HEK293 (cell line): Measurements from ENCODE around the gene HEG1.

ENCODE experiments used
- CTCF ChIA-PET: fragments of 350-600 bp; formaldehyde crosslinking; extraction: SDS; loops from one replicate; lab custom pipeline; 2021; ENCODE audit warnings: antibody characterized with exemption; lab: Yijun Ruan, JAX
- POLR2A ChIA-PET: fragments of 300-600 bp; formaldehyde crosslinking; extraction: SDS; loops from one replicate; lab custom pipeline; 2020; ENCODE audit warnings: antibody characterized with exemption, inconsistent platforms; lab: Yijun Ruan, JAX
- H3K27ac ChIP-seq: fragments of 200-500 bp; sonication (Bioruptor generic); 2 replicates; pipeline ENCODE4 v1.5.1; 2014; ENCODE audit warnings: low read depth, low read length, control low read depth, inconsistent platforms; ENCODE audit errors: extremely low read depth
- H3K36me3 ChIP-seq, 2 experiments: fragments of 200-500 bp in 1 of 2; sonication (Bioruptor generic) in 1 of 2; 1 replicate in 1 of 2; 2 replicates in 1 of 2; pipeline ENCODE4 v1.5.1; 2014 to 2017; ENCODE audit warnings: inconsistent platforms in 2 of 2, low read length in 2 of 2; ENCODE audit not compliant: control insufficient read depth in 2 of 2, insufficient read depth in 1 of 2
- H3K4me1 ChIP-seq: fragments of 200-500 bp; sonication (Bioruptor generic); 2 replicates; pipeline ENCODE4 v1.5.1; 2014; ENCODE audit warnings: mild to moderate bottlenecking, low read length, inconsistent platforms; ENCODE audit not compliant: control insufficient read depth, insufficient read depth
- H3K4me3 ChIP-seq: 2 replicates; pipeline ENCODE4 v1.5.1; 2011; ENCODE audit warnings: low read depth, mild to moderate bottlenecking, control low read depth, low read length, moderate library complexity
- H3K9me3 ChIP-seq: fragments of 200-500 bp; sonication (Bioruptor generic); 2 replicates; pipeline ENCODE4 v1.5.1; 2014; ENCODE audit warnings: low read depth, low read length, inconsistent platforms; ENCODE audit not compliant: control insufficient read depth, insufficient read depth
- BCL11A ChIP-seq: fragments of 450-650 bp; formaldehyde crosslinking; IDR thresholded peaks from 2 replicates; pipeline ENCODE4 v1.5.1; 2016; ENCODE audit warnings: low read depth, missing biosample characterization, missing genetic modification characterization
- GLIS1 ChIP-seq: fragments of 450-650 bp; formaldehyde crosslinking; IDR thresholded peaks from 2 replicates; pipeline ENCODE4 v1.5.1; 2016; ENCODE audit warnings: missing biosample characterization, missing genetic modification characterization
- PATZ1 ChIP-seq: fragments of 450-650 bp; formaldehyde crosslinking; IDR thresholded peaks from 2 replicates; pipeline ENCODE4 v1.5.1; 2016; ENCODE audit warnings: missing biosample characterization, missing genetic modification characterization
- SP3 ChIP-seq: fragments of 450-650 bp; formaldehyde crosslinking; IDR thresholded peaks from 2 replicates; pipeline ENCODE4 v1.5.1; 2016; ENCODE audit warnings: missing biosample characterization, missing genetic modification characterization
- ZBTB49 ChIP-seq: fragments of 450-650 bp; formaldehyde crosslinking; IDR thresholded peaks from 2 replicates; pipeline ENCODE4 v1.5.1; 2016; ENCODE audit warnings: missing biosample characterization, missing genetic modification characterization, low read depth
- ZFP41 ChIP-seq: fragments of 450-650 bp; formaldehyde crosslinking; IDR thresholded peaks from 2 replicates; pipeline ENCODE4 v1.5.1; 2016; ENCODE audit warnings: missing biosample characterization, missing genetic modification characterization, borderline replicate concordance
- ZFP69B ChIP-seq: fragments of 450-650 bp; formaldehyde crosslinking; IDR thresholded peaks from 2 replicates; pipeline ENCODE4 v1.5.1; 2016; ENCODE audit warnings: missing biosample characterization, missing genetic modification characterization
- ZNF449 ChIP-seq: fragments of 450-650 bp; formaldehyde crosslinking; IDR thresholded peaks from 2 replicates; pipeline ENCODE4 v1.5.1; 2017; ENCODE audit warnings: missing biosample characterization, mild to moderate bottlenecking, missing genetic modification characterization, moderate library complexity
- ZNF548 ChIP-seq: fragments of 450-650 bp; formaldehyde crosslinking; IDR thresholded peaks from 2 replicates; pipeline ENCODE4 v1.5.1; 2016; ENCODE audit warnings: missing biosample characterization, missing genetic modification characterization
- ZNF600 ChIP-seq: fragments of 450-650 bp; formaldehyde crosslinking; IDR thresholded peaks from 2 replicates; pipeline ENCODE4 v1.5.1; 2016; ENCODE audit warnings: missing biosample characterization, missing genetic modification characterization
- ZNF677 ChIP-seq: fragments of 450-650 bp; IDR thresholded peaks from 2 replicates; pipeline ENCODE4 v1.5.0; 2018; ENCODE audit warnings: missing biosample characterization, mild to moderate bottlenecking, missing genetic modification characterization, moderate library complexity
- ZNF785 ChIP-seq: fragments of 450-650 bp; formaldehyde crosslinking; IDR thresholded peaks from 2 replicates; pipeline ENCODE4 v1.5.1; 2016; ENCODE audit warnings: missing biosample characterization, missing genetic modification characterization
- ZNF792 ChIP-seq: fragments of 450-650 bp; formaldehyde crosslinking; IDR thresholded peaks from 2 replicates; pipeline ENCODE4 v1.5.1; 2016; ENCODE audit warnings: missing biosample characterization, missing genetic modification characterization
- ZSCAN18 ChIP-seq: fragments of 450-650 bp; formaldehyde crosslinking; IDR thresholded peaks from 2 replicates; pipeline ENCODE4 v1.5.1; 2016; ENCODE audit warnings: missing biosample characterization, missing genetic modification characterization
- ZSCAN30 ChIP-seq: fragments of 450-650 bp; IDR thresholded peaks from 2 replicates; pipeline ENCODE4 v1.5.1; 2018; ENCODE audit warnings: missing biosample characterization, mild to moderate bottlenecking, missing genetic modification characterization, moderate library complexity
- ZSCAN5A ChIP-seq: fragments of 450-650 bp; formaldehyde crosslinking; IDR thresholded peaks from 2 replicates; pipeline ENCODE4 v1.5.1; 2016; ENCODE audit warnings: missing biosample characterization, missing genetic modification characterization

HEG1 gene

GRCh38 chr3:124976383-124976782 is 79.4 kb downstream of the HEG1 start (continued):
- TF ChIP-seq ZBTB49 (tag by site-specific recombination) = no peak

- no peak for TF ChIP-seq ZFP41 (tag by site-specific recombination)
- TF ChIP-seq ZSCAN18 (tag by site-specific recombination) = no peak
- TF ChIP-seq ZNF677 (tag by site-specific recombination) = no peak
- TF ChIP-seq ZNF785 = no peak
- TF ChIP-seq ZNF548 = no peak
- no peak for TF ChIP-seq ZFP69B
- Histone ChIP-seq H3K27ac (no peak overlapping the region), H3K4me3 (no peak overlapping the region), H3K36me3 (peaks cover 0 to 31% of the 10 kb centered on the region in 2 experiments; a peak in 2 of 3 replicates), H3K9me3 (no peaks in the 10 kb centered on the region), H3K4me1 (0 out of 2 replicates have a peak, but pooled peaks cover 3% of the 10 kb centered on the region)
- CTCF ChIA-PET = no interaction called here
- POLR2A ChIA-PET = no interaction called here
These were observed 81.1 kb downstream of the HEG1 start for GRCh38 chr3:124974691-124975090.

GRCh38 chr3:124973290-124973689 is 82.5 kb downstream of the HEG1 start:
- Histone ChIP-seq H3K36me3 (peaks cover 0 to 38% of the 10 kb centered on the region in 2 experiments; a peak in 2 of 3 replicates), H3K4me3 (no peak overlapping the region), H3K4me1 (0 out of 2 replicates have a peak, but pooled peaks cover 3% of the 10 kb centered on the region), H3K9me3 (no peaks in the 10 kb centered on the region), H3K27ac (no peak overlapping the region)
- TF ChIP-seq ZSCAN5A (tag by site-specific recombination) = no peak
- no peak for TF ChIP-seq BCL11A (tag by site-specific recombination)
- no peak for TF ChIP-seq ZNF600 (tag by site-specific recombination)
- TF ChIP-seq SP3 (tag by site-specific recombination) = no peak
- no peak for TF ChIP-seq ZNF449
- TF ChIP-seq ZNF792 (tag by site-specific recombination) = no peak
- POLR2A ChIA-PET = no interaction called here
- CTCF ChIA-PET = interaction anchor here (0.7 to 1.1 kb wide), 2 partner anchors 10 to 31 kb away, joined by 3 to 4 read pairs; no protein-coding TSS in a partner anchor

GRCh38 chr3:124972457-124972856 is 83.3 kb downstream of the HEG1 start:
- TF ChIP-seq ZSCAN30 (tag by site-specific recombination) (no peak), PATZ1 (tag by site-specific recombination) (no peak), GLIS1 (peak; percentile 71)
- ChIA-PET CTCF (interaction anchor here (1.1 kb wide), 1 partner anchor 30 kb away, joined by 3 read pairs; no protein-coding TSS in a partner anchor), POLR2A (no interaction called here)
- H3K36me3 ChIP-seq = peaks cover 0 to 33% of the 10 kb centered on the region in 2 experiments; a peak in 2 of 3 replicates
- H3K4me3 ChIP-seq = no peak overlapping the region
- no peak overlapping the region for H3K27ac ChIP-seq
- no peaks in the 10 kb centered on the region for H3K9me3 ChIP-seq
- H3K4me1 ChIP-seq = 0 out of 2 replicates have a peak, but pooled peaks cover 3% of the 10 kb centered on the region
